ES-I3 (cell line): Measurements from ENCODE around the gene RIPOR3.
"Not testable (repeated sequence)": the region's sequence is repeated elsewhere in the genome, so short reads cannot be mapped to it uniquely, and the experiment has no call there.

ENCODE experiments used
- H3K36me3 ChIP-seq: 2 replicates; pipeline ENCODE4 v1.6.1; 2013; ENCODE audit warnings: mild to moderate bottlenecking, low read length, control low read depth, moderate library complexity; ENCODE audit not compliant: insufficient read depth
- H3K4me1 ChIP-seq: 2 replicates; pipeline ENCODE4 v1.6.1; 2013; ENCODE audit warnings: mild to moderate bottlenecking, control low read depth, low read length; ENCODE audit not compliant: insufficient read depth
- H3K9ac ChIP-seq: 2 replicates; pipeline ENCODE4 v1.6.1; 2013; ENCODE audit warnings: low read depth, mild to moderate bottlenecking, low read length, moderate library complexity
- H3K9me3 ChIP-seq: 2 replicates; pipeline ENCODE4 v1.6.1; 2013; ENCODE audit warnings: mild to moderate bottlenecking, low read length, moderate library complexity; ENCODE audit not compliant: control insufficient read depth, insufficient read depth

RIPOR3 gene

GRCh38 chr20:50578061-50578777 is 113.1 kb downstream of the RIPOR3 start:
- peaks cover 28% of the 10 kb centered on the region for H3K36me3 ChIP-seq
- no peak overlapping the region for H3K9ac ChIP-seq
- no peaks in the 10 kb centered on the region for H3K9me3 ChIP-seq
- no peaks in the 10 kb centered on the region for H3K4me1 ChIP-seq

- Histone ChIP-seq H3K9me3 (no peaks in the 10 kb centered on the region), H3K4me1 (no peaks in the 10 kb centered on the region), H3K9ac (no peak overlapping the region), H3K36me3 (peaks cover 28% of the 10 kb centered on the region)
Measured at GRCh38 chr20:50577175-50578018, 113.9 kb downstream of the RIPOR3 start.

GRCh38 chr20:50575865-50576720 is 115.2 kb downstream of the RIPOR3 start:
- no peaks in the 10 kb centered on the region for H3K9me3 ChIP-seq
- H3K4me1 ChIP-seq, result no peaks in the 10 kb centered on the region
- peaks cover 23% of the 10 kb centered on the region for H3K36me3 ChIP-seq
- no peak overlapping the region for H3K9ac ChIP-seq

GRCh38 chr20:50574586-50574985 is 116.8 kb downstream of the RIPOR3 start:
- Histone ChIP-seq H3K9me3 (no peaks in the 10 kb centered on the region), H3K36me3 (peaks cover 25% of the 10 kb centered on the region)

GRCh38 chr20:50574108-50574507 is 117.2 kb downstream of the RIPOR3 start:
- Histone ChIP-seq H3K36me3 (peaks cover 24% of the 10 kb centered on the region), H3K9me3 (no peaks in the 10 kb centered on the region), H3K9ac (no peak overlapping the region), H3K4me1 (peaks cover 7% of the 10 kb centered on the region; the same call in 1 of the 2 replicates)

More at GRCh38 chr20:50574586-50574985, 116.8 kb downstream of the RIPOR3 start:
- Histone ChIP-seq H3K9ac (no peak overlapping the region), H3K4me1 (peaks cover 7% of the 10 kb centered on the region; the same call in 1 of the 2 replicates)

GRCh38 chr20:50572938-50573777 is 118.2 kb downstream of the RIPOR3 start:
- Histone ChIP-seq H3K9me3 (no peaks in the 10 kb centered on the region), H3K36me3 (peaks cover 21% of the 10 kb centered on the region), H3K4me1 (peaks cover 7% of the 10 kb centered on the region; the same call in 1 of the 2 replicates), H3K9ac (no peak overlapping the region)

- Histone ChIP-seq H3K4me1 (peaks cover 7% of the 10 kb centered on the region; the same call in 1 of the 2 replicates), H3K9ac (no peak overlapping the region), H3K36me3 (peaks cover 14% of the 10 kb centered on the region)
Measured at GRCh38 chr20:50571466-50571865, 119.9 kb downstream of the RIPOR3 start.

GRCh38 chr20:50569864-50570836 is 121.2 kb downstream of the RIPOR3 start:
- Histone ChIP-seq H3K36me3 (peaks cover 16% of the 10 kb centered on the region), H3K9ac (no peak overlapping the region), H3K9me3 (no peaks in the 10 kb centered on the region), H3K4me1 (peaks cover 7% of the 10 kb centered on the region; the same call in 1 of the 2 replicates)

More at GRCh38 chr20:50571466-50571865, 119.9 kb downstream of the RIPOR3 start:
- no peaks in the 10 kb centered on the region for H3K9me3 ChIP-seq

GRCh38 chr20:50569487-50569863 is 121.9 kb downstream of the RIPOR3 start:
- not testable (repeated sequence) for H3K9me3 ChIP-seq, H3K9ac ChIP-seq, H3K4me1 ChIP-seq
- peaks cover 15% of the 10 kb centered on the region for H3K36me3 ChIP-seq

- H3K4me1 ChIP-seq, result peaks cover 7% of the 10 kb centered on the region; the same call in 1 of the 2 replicates
- no peaks in the 10 kb centered on the region for H3K9me3 ChIP-seq
- peaks cover 11% of the 10 kb centered on the region for H3K36me3 ChIP-seq
- no peak overlapping the region for H3K9ac ChIP-seq
Measured at GRCh38 chr20:50568549-50568942, 122.8 kb downstream of the RIPOR3 start.

GRCh38 chr20:50567860-50568548 is 123.3 kb downstream of the RIPOR3 start:
- Histone ChIP-seq H3K9me3 (no peaks in the 10 kb centered on the region), H3K36me3 (peaks cover 11% of the 10 kb centered on the region), H3K4me1 (peaks cover 7% of the 10 kb centered on the region; the same call in 1 of the 2 replicates), H3K9ac (no peak overlapping the region)

GRCh38 chr20:50565871-50566270 is 125.5 kb downstream of the RIPOR3 start:
- Histone ChIP-seq H3K9ac (no peak overlapping the region), H3K9me3 (no peaks in the 10 kb centered on the region), H3K36me3 (peaks cover 17% of the 10 kb centered on the region; the same call in 1 of the 2 replicates), H3K4me1 (peaks cover 21% of the 10 kb centered on the region; the same call in 1 of the 2 replicates)
